ENCODE data around the gene TGFA.

TGFA gene

DNA sequence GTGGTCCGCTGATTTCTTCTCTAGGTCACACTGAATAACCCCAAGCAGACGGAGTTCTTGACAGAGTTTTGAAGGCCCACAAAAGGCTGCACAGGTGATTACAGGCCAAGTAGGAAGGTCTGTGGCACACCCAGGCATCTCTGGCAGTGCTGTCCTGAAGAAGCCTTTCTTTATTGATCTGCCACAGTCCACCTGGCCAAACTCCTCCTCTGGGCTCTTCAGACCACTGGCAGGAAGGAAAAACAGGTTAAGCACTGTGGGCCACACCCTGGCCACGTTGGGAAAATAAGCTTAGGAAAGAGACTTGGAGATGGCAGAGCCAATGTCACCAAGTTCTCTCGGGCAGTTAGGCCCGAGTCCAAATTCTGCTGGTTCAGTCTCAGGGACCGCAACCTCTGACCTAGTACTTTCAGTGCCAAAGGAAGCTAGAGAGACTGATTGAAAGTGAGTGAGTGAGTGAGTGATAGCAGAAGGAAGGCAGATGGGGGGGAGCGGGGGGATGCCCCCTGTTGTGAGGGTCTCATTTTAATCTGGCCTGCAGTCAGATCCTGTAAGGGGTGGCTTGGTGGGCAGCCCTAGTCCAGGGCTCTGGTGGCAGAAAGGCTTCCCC is 102.9 kb downstream of the TGFA start:
- no peaks in the 10 kb centered on the region for H3K9me3 Mint-ChIP-seq
- H3K4me3 Mint-ChIP-seq: no peak overlapping the region
- no peaks in the 10 kb centered on the region for H3K27me3 Mint-ChIP-seq
- H3K36me3 Mint-ChIP-seq: peaks cover 6% of the 10 kb centered on the region
- H3K27ac Mint-ChIP-seq: no peak overlapping the region
- H3K4me1 Mint-ChIP-seq: peaks cover 7% of the 10 kb centered on the region

DNA sequence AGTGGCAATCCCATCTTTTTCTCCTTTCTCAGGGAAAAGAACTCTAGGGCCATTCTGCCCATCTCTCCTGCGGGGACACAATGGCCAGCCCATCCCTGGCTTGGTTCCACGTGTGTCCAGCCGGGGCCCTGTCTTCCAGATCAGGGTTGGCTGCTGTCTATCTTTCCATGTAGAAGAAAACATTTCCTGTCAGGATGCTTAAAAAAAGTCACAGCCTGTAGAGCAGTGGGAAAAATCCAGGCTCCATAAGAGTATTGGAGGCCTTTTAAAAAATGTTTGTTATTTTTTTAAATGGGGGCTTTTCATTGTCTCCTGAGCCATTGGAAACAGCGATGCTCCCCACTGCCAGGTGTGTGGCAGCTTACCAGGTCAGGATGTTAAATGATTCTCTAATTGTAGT is 105.6 kb downstream of the TGFA start:
- Mint-ChIP-seq H3K36me3 (peaks cover 4% of the 10 kb centered on the region), H3K9me3 (no peaks in the 10 kb centered on the region), H3K27ac (no peak overlapping the region), H3K4me1 (peaks cover 8% of the 10 kb centered on the region), H3K27me3 (no peaks in the 10 kb centered on the region), H3K4me3 (no peak overlapping the region)

DNA sequence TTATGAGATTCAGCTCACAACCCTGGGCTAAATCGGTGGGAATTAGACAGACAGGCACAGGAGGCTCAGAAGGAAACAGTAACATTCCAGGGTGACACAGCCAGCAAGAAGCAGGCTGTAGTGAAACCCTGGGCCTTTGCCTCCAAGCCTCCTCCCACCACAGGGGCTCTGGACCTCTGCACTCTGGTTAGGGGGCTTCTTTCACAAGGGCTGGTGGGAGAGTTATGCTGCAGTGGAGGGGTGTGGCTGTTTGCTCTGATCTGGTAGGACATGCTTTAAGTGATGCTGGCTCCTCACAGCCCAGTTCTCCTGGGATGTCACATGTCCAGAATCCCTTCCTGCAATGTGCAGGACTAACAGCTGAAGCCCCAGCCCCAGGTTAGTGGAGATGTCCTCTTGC is 109.9 kb downstream of the TGFA start:
- H3K36me3 Mint-ChIP-seq: no peaks in the 10 kb centered on the region
- peaks cover 45% of the 10 kb centered on the region for H3K4me1 Mint-ChIP-seq

DNA sequence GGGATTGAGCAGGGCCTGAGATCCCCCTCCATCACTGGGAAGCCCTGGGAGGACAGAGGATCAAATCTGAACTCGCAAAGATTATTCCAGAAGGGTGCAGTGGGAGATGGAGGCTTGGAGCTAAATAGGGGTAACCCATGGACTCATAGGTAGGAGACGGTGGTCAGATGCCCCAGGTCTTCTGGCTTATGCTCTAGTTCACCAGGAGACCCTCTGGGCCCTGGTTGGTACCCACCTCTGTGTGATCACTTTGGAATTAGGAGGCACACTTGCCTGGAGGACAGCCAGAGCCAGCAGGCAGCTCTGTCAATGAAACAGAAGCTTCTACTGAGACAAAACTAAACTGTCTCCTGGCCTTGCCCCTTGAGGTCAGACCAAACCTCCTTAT is 110.6 kb downstream of the TGFA start:
- H3K4me3 Mint-ChIP-seq: no peak overlapping the region
- H3K9me3 Mint-ChIP-seq: no peaks in the 10 kb centered on the region
- peaks cover 51% of the 10 kb centered on the region for H3K4me1 Mint-ChIP-seq
- no peak overlapping the region for H3K27ac Mint-ChIP-seq
- no peaks in the 10 kb centered on the region for H3K27me3 Mint-ChIP-seq
- H3K36me3 Mint-ChIP-seq: no peaks in the 10 kb centered on the region

More for the DNA sequence above, 109.9 kb downstream of the TGFA start:
- Mint-ChIP-seq H3K27ac (no peak overlapping the region), H3K4me3 (no peak overlapping the region), H3K9me3 (no peaks in the 10 kb centered on the region), H3K27me3 (no peaks in the 10 kb centered on the region)

DNA sequence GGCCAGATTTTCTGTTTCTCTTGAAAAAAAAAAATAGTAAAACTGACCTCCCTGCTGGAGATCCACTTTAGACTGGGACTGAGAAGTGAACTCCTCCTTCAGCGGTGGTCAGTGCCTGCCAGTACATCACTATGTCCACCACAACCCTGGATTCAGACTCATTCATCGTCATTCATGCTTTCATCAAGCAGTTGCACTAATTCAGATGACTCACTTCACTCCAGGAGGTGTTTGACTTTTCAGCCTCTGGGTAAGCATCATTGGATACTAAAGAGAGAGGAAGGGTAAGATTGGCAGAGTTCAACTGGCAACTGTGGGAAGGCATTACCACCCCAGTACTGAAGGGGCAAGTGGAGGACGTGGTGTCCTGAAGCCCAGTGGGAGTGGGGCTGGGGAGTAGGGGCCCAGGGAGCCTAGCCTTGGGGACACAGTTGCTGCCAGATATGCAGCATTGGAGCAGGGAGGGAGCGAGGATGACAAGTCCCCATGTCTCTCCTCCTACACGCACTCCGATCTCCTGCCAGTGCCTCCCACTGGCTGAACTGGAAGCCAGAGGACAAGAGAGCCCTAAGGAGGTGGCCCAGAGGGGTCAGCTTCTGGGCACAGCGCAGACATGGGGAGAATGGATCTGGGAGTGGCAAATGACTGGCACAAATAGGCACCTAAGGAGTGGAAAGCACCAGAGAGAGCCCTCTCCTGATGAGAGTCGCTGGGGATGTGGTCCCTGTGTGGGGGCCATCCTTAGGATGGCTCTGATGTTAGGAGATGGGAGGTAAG is 111.1 kb downstream of the TGFA start:
- Mint-ChIP-seq H3K9me3 (no peaks in the 10 kb centered on the region), H3K27ac (no peak overlapping the region), H3K4me3 (no peak overlapping the region), H3K27me3 (no peaks in the 10 kb centered on the region), H3K4me1 (peaks cover 52% of the 10 kb centered on the region), H3K36me3 (no peaks in the 10 kb centered on the region)

DNA sequence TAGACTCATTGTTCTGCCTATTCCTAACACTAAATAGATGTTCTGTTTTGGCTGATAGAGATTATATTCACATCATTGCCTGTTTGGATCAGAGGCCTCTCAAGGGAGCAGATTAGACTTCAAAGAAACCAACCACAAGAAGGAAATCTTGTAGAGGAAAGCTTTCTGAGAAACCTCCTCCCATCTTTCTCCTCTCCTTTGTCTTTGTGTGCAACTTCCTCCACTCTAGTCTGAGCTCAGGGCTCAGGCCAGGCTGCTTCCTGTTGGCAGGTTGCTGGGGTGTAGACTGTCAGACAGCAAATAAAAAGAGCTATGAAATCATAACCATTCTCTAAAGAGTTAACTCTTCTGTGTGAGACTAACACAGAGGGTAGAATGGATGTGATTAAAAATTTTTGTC is 113.0 kb downstream of the TGFA start:
- Mint-ChIP-seq H3K36me3 (no peaks in the 10 kb centered on the region), H3K27me3 (no peaks in the 10 kb centered on the region), H3K27ac (peak overlapping the region; percentile 85), H3K9me3 (no peaks in the 10 kb centered on the region), H3K4me1 (peaks cover 65% of the 10 kb centered on the region), H3K4me3 (peak overlapping the region; percentile 24)

DNA sequence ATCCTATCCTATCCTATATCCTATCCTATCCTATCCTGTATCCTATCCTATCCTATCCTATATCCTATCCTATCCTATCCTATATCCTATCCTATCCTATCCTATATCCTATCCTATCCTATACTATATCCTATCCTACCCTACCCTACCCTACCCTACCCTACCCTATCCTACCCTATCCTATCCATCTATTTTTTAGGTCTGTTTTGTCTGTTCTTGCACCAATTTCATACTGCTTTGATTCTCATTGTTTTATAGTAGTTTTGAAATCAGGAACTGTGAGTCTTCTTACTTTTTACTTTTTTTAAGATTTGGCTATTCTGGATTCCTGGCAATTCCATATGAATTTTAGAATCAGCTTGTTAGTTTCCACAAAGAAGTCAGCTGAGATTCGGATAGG is 118.5 kb downstream of the TGFA start:
- Mint-ChIP-seq H3K36me3 (no peaks in the 10 kb centered on the region), H3K27me3 (no peaks in the 10 kb centered on the region), H3K27ac (no peak overlapping the region), H3K4me3 (no peak overlapping the region), H3K9me3 (no peaks in the 10 kb centered on the region), H3K4me1 (peaks cover 33% of the 10 kb centered on the region)

DNA sequence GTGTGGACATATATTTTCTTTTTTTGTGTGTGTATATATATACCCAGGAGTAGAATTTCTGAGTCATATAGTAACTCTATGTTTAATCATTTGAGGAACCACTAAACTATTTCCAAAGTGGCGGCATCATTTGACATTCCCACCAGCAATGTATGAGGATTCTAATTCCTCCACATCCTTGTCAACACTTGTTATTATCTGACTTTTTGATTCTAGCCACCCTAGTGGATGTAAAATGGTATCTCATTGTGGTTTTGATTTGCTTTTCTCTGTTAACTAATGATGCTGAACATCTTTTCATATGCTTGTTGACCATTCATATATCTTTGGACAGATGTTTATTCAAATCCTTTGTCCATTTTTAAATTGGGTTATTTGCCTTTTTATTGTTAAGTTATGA is 120.3 kb downstream of the TGFA start:
- Mint-ChIP-seq H3K27ac (no peak overlapping the region), H3K36me3 (no peaks in the 10 kb centered on the region), H3K4me3 (no peak overlapping the region), H3K27me3 (no peaks in the 10 kb centered on the region), H3K4me1 (peaks cover 20% of the 10 kb centered on the region), H3K9me3 (no peaks in the 10 kb centered on the region)

DNA sequence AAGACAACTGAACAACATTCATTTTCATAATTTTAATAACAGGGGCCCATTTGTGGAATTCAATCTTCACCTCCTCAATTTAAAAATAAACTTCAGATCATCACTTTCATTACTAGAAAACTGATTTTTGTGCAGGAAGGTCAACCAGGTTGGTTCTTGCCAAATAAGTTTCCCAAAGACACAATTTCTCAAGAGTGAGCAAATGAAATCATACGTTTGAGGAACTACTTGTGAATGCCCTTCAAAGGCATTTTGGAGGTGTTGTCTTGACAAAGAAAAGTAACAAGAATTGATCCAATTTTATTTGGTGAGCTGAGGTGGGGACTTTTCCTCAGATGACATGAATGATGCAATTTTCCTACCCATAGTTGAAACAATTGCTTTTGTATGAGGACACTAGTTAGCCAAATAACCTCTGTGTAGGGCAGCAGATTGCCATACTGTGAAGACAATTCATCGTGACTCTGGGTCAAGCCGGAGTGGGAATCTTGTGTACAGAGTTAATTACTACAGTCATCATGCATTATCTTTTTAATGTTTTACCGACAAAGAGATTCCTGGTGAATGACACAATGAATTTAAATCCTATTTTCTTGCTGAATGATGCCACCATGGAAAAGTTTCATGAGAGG is 121.8 kb downstream of the TGFA start:
- Mint-ChIP-seq H3K27ac (no peak overlapping the region), H3K36me3 (no peaks in the 10 kb centered on the region), H3K4me1 (peaks cover 10% of the 10 kb centered on the region), H3K4me3 (no peak overlapping the region), H3K27me3 (no peaks in the 10 kb centered on the region), H3K9me3 (no peaks in the 10 kb centered on the region)

DNA sequence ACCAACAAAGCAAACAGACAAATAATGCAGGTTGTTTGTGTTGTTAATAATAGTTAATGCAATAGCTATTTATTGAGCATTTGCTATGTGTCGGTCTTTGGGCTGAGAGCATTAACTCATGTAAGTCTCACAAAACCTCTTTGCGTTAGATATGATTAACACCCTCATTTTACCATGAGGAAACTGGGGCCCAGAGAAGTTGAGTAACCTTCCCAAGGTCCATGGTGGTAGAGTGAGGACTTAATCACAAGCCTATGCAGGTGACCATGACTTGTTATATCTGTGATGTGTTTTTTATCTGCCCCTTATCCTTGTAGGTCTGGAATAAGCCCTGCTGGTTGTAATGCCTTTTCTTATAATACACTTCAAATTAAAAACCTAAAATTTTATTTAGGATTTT is 127.3 kb downstream of the TGFA start:
- H3K27ac Mint-ChIP-seq: no peak overlapping the region
- H3K4me1 Mint-ChIP-seq: no peaks in the 10 kb centered on the region
- H3K36me3 Mint-ChIP-seq: no peaks in the 10 kb centered on the region
- no peak overlapping the region for H3K4me3 Mint-ChIP-seq
- no peaks in the 10 kb centered on the region for H3K27me3 Mint-ChIP-seq
- H3K9me3 Mint-ChIP-seq: no peaks in the 10 kb centered on the region

DNA sequence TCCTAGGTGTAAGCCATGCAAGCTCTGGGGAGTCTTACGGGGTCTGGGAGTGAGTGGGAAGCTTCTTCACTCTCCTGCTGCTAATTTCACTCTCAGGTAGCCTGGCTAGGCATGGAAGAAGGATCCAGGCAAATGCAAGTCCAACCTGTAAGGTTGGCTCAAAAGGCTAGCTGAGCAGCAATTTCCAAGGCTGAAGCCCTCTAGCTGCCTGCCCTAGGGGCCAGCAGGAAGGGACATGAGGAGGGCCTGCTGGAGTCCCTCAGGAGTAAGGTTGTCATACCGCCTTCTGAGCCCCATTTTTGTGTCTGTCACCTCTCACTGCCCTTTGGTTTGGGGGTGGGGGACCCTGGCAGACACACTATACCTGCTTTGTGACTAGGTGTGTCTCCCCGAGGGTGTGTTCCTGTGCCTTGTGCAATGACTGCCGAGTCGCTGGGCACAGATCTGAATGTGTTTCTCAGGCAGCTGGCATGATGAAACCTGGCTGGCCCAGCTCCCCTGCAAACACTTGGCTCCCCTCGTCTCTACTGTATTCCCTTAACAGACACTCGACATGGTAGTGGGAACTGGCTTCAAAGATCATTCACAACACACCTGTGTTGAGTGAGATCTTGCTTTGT is 127.8 kb downstream of the TGFA start:
- H3K27me3 Mint-ChIP-seq: no peaks in the 10 kb centered on the region
- H3K4me1 Mint-ChIP-seq: no peaks in the 10 kb centered on the region
- no peak overlapping the region for H3K4me3 Mint-ChIP-seq
- H3K36me3 Mint-ChIP-seq: no peaks in the 10 kb centered on the region
- no peaks in the 10 kb centered on the region for H3K9me3 Mint-ChIP-seq
- no peak overlapping the region for H3K27ac Mint-ChIP-seq

DNA sequence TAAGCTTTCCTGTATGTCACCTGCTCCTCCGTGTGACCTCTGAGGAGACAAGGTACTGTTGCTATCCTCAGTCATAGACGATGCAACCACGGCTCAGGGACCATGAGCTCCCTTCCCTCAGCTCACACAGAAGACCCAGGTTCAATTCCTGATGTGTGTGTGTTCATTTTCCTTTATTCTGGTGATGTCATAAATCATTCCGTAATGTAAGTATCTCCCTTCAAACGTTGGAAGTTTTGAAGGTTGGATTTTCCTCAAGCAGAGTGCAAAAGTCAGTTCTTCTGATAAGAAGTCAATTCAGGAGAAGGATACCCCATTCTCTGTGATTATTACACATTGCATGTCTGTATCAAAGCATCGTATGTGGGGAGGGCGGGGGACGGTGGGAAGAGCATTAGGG is 132.9 kb downstream of the TGFA start:
- no peaks in the 10 kb centered on the region for H3K27me3 Mint-ChIP-seq
- no peak overlapping the region for H3K27ac Mint-ChIP-seq
- H3K36me3 Mint-ChIP-seq: no peaks in the 10 kb centered on the region
- no peaks in the 10 kb centered on the region for H3K9me3 Mint-ChIP-seq
- no peaks in the 10 kb centered on the region for H3K4me1 Mint-ChIP-seq
- no peak overlapping the region for H3K4me3 Mint-ChIP-seq

DNA sequence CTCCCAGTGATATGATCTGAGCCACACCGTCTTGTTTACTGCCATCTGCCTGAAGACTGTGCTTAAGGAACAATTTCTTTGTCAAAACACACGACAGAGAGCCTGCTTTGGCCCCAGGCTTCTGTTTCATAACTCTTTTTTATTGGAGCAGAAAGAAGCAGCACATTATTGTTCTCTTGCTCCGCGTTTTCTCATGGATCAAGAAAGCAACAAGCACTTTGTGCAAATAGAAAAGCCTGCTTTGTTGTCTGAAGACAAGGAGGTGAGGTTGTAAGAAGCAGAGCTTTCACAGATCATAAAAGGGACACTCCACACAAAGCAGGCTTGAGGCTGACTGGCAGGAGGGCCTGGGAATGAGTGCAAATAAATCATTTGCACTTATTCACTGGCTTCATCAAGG is 133.5 kb downstream of the TGFA start:
- Mint-ChIP-seq H3K27me3 (no peaks in the 10 kb centered on the region), H3K9me3 (no peaks in the 10 kb centered on the region), H3K27ac (no peak overlapping the region), H3K4me3 (no peak overlapping the region), H3K4me1 (no peaks in the 10 kb centered on the region), H3K36me3 (no peaks in the 10 kb centered on the region)

DNA sequence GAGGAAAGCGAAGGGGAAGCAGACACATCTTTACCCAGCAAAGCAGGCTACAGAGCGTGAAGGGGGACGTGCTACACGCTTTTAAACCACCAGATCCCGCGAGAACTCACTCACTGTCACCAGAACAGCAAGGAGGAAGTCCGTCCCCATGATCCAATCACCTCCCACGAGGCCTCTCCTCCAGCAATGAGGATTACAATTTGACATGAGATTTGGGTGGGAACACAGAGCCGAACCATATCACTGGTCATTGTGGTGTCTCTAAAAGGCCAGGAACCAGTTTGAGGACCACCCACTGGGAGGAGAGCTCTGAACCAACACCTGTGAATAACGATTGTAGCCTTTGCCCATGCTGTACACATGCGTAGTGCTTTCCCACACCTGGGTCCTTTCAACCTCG is 135.1 kb downstream of the TGFA start:
- Mint-ChIP-seq H3K9me3 (no peaks in the 10 kb centered on the region), H3K27me3 (no peaks in the 10 kb centered on the region), H3K4me1 (no peaks in the 10 kb centered on the region), H3K27ac (no peak overlapping the region), H3K4me3 (no peak overlapping the region), H3K36me3 (no peaks in the 10 kb centered on the region)

DNA sequence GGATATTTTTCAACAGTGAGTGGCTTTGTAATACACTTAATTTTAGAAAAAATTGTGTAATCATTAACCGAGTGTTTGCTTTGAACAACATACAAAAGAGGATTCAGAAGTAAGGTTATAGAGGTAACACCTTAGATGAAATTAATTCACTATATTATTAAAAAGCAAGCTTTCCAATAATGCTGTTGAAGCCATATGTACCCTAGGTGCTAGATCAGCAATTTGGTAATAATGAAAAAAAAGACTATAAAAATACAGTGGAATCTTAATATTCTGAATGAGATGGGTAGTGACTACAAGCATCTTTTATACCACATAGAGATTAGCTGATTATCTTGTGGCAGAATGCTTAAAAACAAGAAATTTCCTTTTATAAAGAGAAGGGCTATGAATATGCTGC is 136.6 kb downstream of the TGFA start:
- no peak overlapping the region for H3K27ac Mint-ChIP-seq
- no peaks in the 10 kb centered on the region for H3K27me3 Mint-ChIP-seq
- no peak overlapping the region for H3K4me3 Mint-ChIP-seq
- H3K36me3 Mint-ChIP-seq: no peaks in the 10 kb centered on the region
- H3K9me3 Mint-ChIP-seq: no peaks in the 10 kb centered on the region
- H3K4me1 Mint-ChIP-seq: no peaks in the 10 kb centered on the region
